GM12865 (cell line): ENCODE measurements around the gene DRAXIN.
A peak's percentile ranks its signal among the peaks of the same experiment; 100 is the strongest.

Experiments used
- DNase-seq: peaks from one replicate; pipeline ENCODE4 v3.0.0; 2010; ENCODE audit warnings: low read depth
- H3K4me3 ChIP-seq: 2 replicates; pipeline ENCODE4 v1.5.1; 2011; ENCODE audit warnings: mild to moderate bottlenecking, low read depth, low read length, control low read depth
- CTCF ChIP-seq: IDR thresholded peaks from 2 replicates; pipeline ENCODE4 v1.5.1; 2011; ENCODE audit warnings: low read length, control low read depth, low read depth, inconsistent platforms; ENCODE audit not compliant: insufficient read depth; ENCODE audit errors: missing control alignments

The DRAXIN gene

GRCh38 chr1:11668516-11668915, 23.0 kb upstream of the DRAXIN start:
- TF ChIP-seq CTCF: no peak
- H3K4me3 ChIP-seq: no peak overlapping the region
- DNase-seq: no peak

- no peak for TF ChIP-seq CTCF
- H3K4me3 ChIP-seq: no peak overlapping the region
- DNase-seq: peak; percentile 44
Measured at GRCh38 chr1:11670747-11671146, 20.8 kb upstream of the DRAXIN start.

- H3K4me3 ChIP-seq: no peak overlapping the region
- TF ChIP-seq CTCF: no peak
- DNase-seq: no peak
Measured at GRCh38 chr1:11671205-11671543, 20.3 kb upstream of the DRAXIN start.

GRCh38 chr1:11671544-11672286, 19.8 kb upstream of the DRAXIN start:
- no peak for DNase-seq
- no peak for TF ChIP-seq CTCF

GRCh38 chr1:11673089-11673769, 18.3 kb upstream of the DRAXIN start:
- no peak for TF ChIP-seq CTCF
- no peak for DNase-seq
- no peak overlapping the region for H3K4me3 ChIP-seq

More at GRCh38 chr1:11671544-11672286, 19.8 kb upstream of the DRAXIN start:
- no peak overlapping the region for H3K4me3 ChIP-seq

- TF ChIP-seq CTCF: no peak
- DNase-seq: no peak
Measured at GRCh38 chr1:11674488-11674887, 17.0 kb upstream of the DRAXIN start.

More at GRCh38 chr1:11674488-11674887, 17.0 kb upstream of the DRAXIN start:
- H3K4me3 ChIP-seq: no peak overlapping the region
